Mononuclear cell (primary cell): Measurements from ENCODE around the gene BCAS3. TPM values are rescaled to one million over a fixed set of nuclear protein-coding genes. Genes with fewer than 3 reads are reported as not detected.
"Not testable (repeated sequence)": the region's sequence is repeated elsewhere in the genome, so short reads cannot be mapped to it uniquely, and the experiment has no call there.

Source experiments
- H3K27me3 ChIP-seq: 2 replicates; pipeline ENCODE4 v1.6.0; 2011; ENCODE audit warnings: low read length, control low read depth; ENCODE audit not compliant: insufficient read depth
- H3K4me1 ChIP-seq: 2 replicates; pipeline ENCODE4 v1.5.1; 2011; ENCODE audit warnings: mild to moderate bottlenecking, low read length, control low read depth; ENCODE audit not compliant: insufficient read depth
- H3K4me3 ChIP-seq: 2 replicates; pipeline ENCODE4 v1.5.1; 2011; ENCODE audit warnings: mild to moderate bottlenecking, low read length, moderate library complexity
- H3K9me3 ChIP-seq: 2 replicates; pipeline ENCODE4 v1.5.1; 2011; ENCODE audit warnings: low read depth, mild to moderate bottlenecking, control low read depth, low read length
- total RNA-seq: library from RNA; depleted of rRNA; stranded (reverse); fragments of >200 nt; gene quantifications from one replicate; pipeline ENCODE4 v1.2.3, GENCODE V29; 2012

Gene BCAS3
- total RNA-seq, 1 donor: 23.9 TPM

DNA sequence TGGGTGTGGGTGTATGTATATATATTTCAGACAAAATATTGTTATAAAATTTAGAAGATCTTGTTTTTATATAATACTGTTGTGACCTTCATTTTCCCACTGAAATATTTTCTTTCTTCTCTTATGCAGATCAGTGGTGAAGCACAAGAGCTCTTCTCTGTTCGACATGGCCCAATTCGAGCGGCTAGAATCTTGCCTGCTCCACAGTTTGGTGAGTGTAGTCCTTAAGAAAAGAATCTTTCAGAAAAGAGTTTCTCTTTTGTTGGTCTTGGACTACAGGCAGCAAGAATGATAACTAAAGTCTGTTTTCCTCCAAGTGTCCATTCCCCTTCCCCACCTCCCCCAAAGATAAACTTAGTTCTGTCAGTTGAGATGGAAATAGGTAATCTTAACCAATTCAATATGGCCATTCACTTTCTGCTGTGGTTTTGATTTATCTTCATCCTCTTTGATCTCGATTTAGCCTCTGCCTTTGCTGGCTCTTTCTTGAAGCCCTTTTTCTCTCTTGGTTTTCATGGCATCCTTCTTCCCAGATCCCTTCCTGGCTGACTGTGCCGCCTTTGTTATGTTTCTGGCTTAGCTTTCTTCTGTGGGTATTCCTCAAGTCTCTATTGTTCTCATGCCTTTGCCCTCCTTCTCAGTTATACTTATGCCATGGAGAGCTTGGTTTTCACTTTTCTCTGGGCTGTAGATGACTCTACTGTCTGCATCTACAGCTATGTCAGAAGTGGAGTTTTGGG, 69.6 kb downstream of the BCAS3 start:
- Histone ChIP-seq H3K27me3 (no peaks in the 10 kb centered on the region), H3K9me3 (no peaks in the 10 kb centered on the region), H3K4me3 (no peak overlapping the region), H3K4me1 (no peaks in the 10 kb centered on the region)

DNA sequence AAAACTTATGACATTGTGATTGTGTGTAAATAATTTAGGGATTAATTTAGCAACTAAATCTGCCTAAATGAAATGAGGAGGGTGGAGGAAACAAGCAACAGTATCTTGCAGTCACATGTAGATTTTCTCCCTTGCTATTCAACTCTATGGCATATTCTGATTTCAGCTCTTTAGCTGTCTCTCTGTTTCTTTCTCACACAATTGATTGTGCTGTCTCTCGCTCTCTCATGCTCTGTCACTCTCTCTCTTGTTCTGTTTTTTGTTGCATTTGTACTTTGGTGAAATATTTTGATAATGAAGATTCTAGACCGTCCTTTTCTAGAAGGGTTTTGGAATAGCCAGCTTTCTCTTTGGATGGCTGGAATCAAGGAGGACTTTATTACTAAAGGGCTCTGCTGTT, 70.6 kb downstream of the BCAS3 start:
- no peaks in the 10 kb centered on the region for H3K9me3 ChIP-seq
- no peaks in the 10 kb centered on the region for H3K27me3 ChIP-seq
- no peak overlapping the region for H3K4me3 ChIP-seq
- no peaks in the 10 kb centered on the region for H3K4me1 ChIP-seq

DNA sequence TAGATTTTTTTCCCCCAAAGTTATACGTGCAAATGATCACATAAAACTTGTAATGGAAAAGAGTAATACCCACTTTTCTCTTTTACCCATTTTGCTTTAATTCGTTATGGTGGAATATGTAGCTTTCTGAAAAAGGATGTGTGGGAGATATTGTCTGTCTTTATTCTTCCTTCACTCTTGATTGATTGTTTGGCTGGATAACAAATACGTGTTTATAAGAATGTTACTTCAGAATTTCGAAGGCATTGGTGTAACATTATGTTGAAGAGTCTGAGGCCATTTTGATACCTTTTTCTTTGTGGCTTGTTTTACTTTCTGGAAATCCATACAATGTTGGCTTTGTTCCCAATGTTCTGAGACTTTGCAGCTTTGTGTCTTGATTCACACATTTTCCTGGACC, 71.4 kb downstream of the BCAS3 start:
- Histone ChIP-seq H3K4me1 (no peaks in the 10 kb centered on the region), H3K27me3 (no peaks in the 10 kb centered on the region), H3K4me3 (no peak overlapping the region), H3K9me3 (no peaks in the 10 kb centered on the region)

- H3K9me3 ChIP-seq: no peaks in the 10 kb centered on the region
- H3K4me1 ChIP-seq: no peaks in the 10 kb centered on the region
- no peaks in the 10 kb centered on the region for H3K27me3 ChIP-seq
- no peak overlapping the region for H3K4me3 ChIP-seq
Measured at GRCh38 chr17:60749708-60750107, 72.1 kb downstream of the BCAS3 start.

GRCh38 chr17:60750640-60751039, 73.0 kb downstream of the BCAS3 start:
- Histone ChIP-seq H3K9me3 (no peaks in the 10 kb centered on the region), H3K4me1 (no peaks in the 10 kb centered on the region), H3K27me3 (no peaks in the 10 kb centered on the region), H3K4me3 (no peak overlapping the region)

DNA sequence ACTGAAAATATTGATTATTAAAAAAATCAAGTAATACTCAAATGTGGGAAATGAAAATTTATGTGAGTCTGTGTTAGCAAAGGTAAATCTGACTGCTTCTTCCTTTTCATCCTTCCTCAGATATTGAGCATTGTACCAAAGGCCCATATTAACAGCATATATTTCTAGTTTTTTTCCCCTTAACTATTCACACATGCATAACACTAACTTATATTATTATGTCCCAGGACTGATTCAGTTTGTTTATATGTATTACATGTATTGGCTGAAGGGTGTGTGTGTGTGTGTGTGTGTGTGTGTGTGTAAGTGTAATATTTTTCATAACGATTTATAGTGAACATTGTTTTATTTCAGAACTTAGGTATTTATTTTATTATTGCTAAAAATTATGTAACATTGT, 74.2 kb downstream of the BCAS3 start:
- H3K4me1 ChIP-seq: no peaks in the 10 kb centered on the region
- H3K4me3 ChIP-seq: no peak overlapping the region
- H3K27me3 ChIP-seq: no peaks in the 10 kb centered on the region
- no peaks in the 10 kb centered on the region for H3K9me3 ChIP-seq

GRCh38 chr17:60752873-60753577, 75.4 kb downstream of the BCAS3 start:
- Histone ChIP-seq H3K9me3 (no peaks in the 10 kb centered on the region), H3K4me1 (no peaks in the 10 kb centered on the region), H3K27me3 (no peaks in the 10 kb centered on the region), H3K4me3 (no peak overlapping the region)

- H3K27me3 ChIP-seq: no peaks in the 10 kb centered on the region
- no peaks in the 10 kb centered on the region for H3K4me1 ChIP-seq
- H3K9me3 ChIP-seq: no peaks in the 10 kb centered on the region
- no peak overlapping the region for H3K4me3 ChIP-seq
Measured at GRCh38 chr17:60754057-60754604, 76.5 kb downstream of the BCAS3 start.

DNA sequence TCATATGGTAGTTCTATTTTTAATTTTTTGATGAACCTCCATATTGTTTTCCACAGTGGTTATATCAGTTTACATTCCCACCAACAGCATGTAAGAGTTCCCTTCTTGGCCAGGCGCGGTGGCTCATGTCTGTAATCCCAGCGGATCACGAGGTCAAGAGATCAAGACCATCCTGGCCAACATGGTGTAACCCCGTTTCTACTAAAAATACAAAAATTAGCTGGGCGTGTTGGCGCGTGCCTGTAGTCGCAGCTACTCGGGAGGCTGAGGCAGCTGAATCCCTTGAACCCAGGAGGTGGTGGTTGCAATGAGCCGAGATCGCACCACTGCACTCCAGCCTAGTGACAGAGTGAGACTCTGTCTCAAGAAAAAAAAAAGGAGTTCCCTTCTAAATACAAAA, 79.1 kb downstream of the BCAS3 start:
- H3K27me3 ChIP-seq, H3K4me1 ChIP-seq, H3K9me3 ChIP-seq, H3K4me3 ChIP-seq: not testable (repeated sequence)

GRCh38 chr17:60757437-60757836, 79.8 kb downstream of the BCAS3 start:
- Histone ChIP-seq H3K4me3 (no peak overlapping the region), H3K9me3 (peaks cover 9% of the 10 kb centered on the region), H3K4me1 (no peaks in the 10 kb centered on the region), H3K27me3 (no peaks in the 10 kb centered on the region)

DNA sequence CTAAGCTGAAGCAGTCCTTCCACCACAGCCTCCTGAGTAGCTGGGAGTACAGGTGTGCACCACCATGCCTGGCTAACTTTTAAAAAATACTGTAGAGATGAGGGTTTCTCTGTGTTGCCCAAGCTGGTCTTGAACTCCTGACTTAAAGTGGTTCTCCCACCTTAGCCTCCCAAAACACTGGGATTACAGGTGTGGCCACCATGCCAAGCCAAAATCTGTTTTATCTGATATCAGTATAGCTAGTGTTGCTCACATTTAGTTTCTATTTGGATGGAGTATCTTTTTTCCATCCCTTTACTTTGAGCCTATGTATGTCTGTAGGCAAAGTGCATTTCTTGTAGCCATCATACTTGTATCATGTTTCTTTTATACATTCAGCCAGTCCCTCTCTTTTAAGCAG, 82.1 kb downstream of the BCAS3 start:
- H3K9me3 ChIP-seq: peaks cover 9% of the 10 kb centered on the region
- no peak overlapping the region for H3K4me3 ChIP-seq
- no peaks in the 10 kb centered on the region for H3K27me3 ChIP-seq
- no peaks in the 10 kb centered on the region for H3K4me1 ChIP-seq

GRCh38 chr17:60761301-60761700, 83.7 kb downstream of the BCAS3 start:
- H3K4me3 ChIP-seq, H3K27me3 ChIP-seq, H3K4me1 ChIP-seq, H3K9me3 ChIP-seq: not testable (repeated sequence)

GRCh38 chr17:60766778-60767190, 89.1 kb downstream of the BCAS3 start:
- Histone ChIP-seq H3K27me3 (no peaks in the 10 kb centered on the region), H3K9me3 (no peaks in the 10 kb centered on the region), H3K4me1 (no peaks in the 10 kb centered on the region), H3K4me3 (no peak overlapping the region)

DNA sequence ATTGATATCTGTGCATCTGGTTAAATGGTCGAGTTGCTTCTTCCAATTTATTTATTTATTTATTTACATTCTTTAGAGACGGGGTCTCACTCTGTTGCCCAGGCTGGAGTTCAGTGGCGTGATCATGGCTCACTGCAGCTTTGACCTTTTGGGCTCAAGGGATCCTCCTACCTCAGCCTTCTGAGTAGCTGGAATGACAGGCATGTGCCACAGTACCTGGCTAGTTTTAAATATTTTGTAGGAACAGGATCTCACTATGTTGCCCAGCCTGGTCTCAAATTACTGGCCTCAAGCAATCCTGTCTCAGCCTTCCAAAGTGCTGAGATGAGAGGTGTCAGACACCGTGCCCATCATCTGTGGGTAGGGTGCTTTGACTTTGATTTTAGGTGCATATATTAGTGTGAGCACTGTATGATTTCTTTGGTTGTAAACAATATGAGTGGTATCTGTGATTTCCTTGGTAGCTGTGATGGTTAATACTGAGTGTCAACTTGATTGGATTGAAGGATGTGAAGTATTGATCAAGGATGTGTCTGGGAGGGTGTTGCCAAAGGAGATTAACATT, 90.2 kb downstream of the BCAS3 start:
- H3K9me3 ChIP-seq: no peaks in the 10 kb centered on the region
- no peak overlapping the region for H3K4me3 ChIP-seq
- no peaks in the 10 kb centered on the region for H3K27me3 ChIP-seq
- H3K4me1 ChIP-seq: no peaks in the 10 kb centered on the region

DNA sequence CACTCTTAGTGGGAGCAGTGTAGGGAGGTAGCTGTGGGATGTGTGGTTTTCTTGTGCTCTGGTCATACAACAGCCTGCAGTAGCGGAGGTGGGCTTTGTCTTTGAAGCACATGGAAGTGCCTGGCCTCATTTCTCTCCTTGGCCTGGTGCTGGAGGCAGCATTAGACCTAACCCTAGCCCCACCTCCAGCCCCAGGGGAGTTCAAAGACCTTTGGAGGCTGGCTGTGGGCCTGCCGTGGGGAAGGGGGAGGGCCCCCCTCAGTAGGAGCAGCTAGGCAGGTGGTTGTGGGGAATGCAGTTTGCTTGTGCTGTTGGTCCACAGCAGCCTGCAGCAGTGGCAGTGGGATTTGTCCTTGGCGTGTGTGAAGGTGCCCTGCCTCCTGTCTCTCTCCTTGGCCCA, 91.7 kb downstream of the BCAS3 start:
- H3K9me3 ChIP-seq: no peaks in the 10 kb centered on the region
- H3K4me1 ChIP-seq: no peaks in the 10 kb centered on the region
- H3K4me3 ChIP-seq: no peak overlapping the region
- no peaks in the 10 kb centered on the region for H3K27me3 ChIP-seq
